ENCODE data around the gene CBY1. TPM values are rescaled to one million over a fixed set of nuclear protein-coding genes. Genes with fewer than 3 reads are reported as not detected.

The CBY1 gene
- total and polyA plus RNA-seq, 9 of the 15 experiments (the other 6 are each of a cell fraction or from before 2014, with no cell fraction given), result 5.7 to 19.7 (median 10.8) TPM

DNA sequence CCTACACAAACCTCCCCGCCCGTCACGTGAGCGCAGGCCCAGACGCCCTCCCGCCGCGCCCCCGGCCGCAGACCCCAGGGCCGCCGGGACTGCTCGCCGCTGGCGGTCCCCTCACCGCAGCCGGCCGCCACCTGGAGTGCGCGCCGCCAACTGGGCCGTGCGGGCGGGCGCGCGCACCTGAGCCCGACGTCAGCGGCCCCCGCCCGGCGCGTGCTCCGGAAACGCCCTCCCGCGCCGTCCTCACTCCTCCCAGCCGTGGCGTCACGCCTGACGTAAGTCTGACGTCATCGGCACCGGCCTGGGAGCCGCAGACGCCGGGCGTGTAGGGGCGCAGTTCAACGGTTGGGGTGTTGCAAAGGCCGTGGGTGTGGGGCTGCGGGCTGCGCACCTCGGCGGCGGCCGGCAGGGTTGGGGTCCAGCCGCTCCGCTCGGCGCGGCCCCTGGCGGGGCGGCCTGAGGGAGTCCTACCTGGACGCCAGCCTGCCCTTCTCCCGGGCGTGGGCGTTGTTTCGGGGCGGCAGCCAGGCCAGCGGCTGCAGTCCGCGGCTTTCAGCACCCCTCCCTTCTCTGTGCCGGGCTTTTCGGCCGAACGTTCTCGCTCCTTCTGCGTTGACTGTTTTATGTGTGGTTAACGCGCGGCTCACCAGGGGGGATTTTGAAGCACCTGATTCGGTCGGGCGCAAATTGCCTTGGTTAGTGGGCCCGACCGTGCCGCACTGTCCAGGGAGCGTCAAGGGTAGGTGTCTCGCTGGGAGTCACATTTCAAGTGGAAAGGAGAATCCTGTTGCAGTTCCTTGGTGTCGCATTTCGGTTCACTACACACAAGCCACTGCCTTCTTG, 44.6 kb downstream of the CBY1 start, which contains the start of gene JOSD1 (continued):
- TF ChIP-seq, protein P1, sequence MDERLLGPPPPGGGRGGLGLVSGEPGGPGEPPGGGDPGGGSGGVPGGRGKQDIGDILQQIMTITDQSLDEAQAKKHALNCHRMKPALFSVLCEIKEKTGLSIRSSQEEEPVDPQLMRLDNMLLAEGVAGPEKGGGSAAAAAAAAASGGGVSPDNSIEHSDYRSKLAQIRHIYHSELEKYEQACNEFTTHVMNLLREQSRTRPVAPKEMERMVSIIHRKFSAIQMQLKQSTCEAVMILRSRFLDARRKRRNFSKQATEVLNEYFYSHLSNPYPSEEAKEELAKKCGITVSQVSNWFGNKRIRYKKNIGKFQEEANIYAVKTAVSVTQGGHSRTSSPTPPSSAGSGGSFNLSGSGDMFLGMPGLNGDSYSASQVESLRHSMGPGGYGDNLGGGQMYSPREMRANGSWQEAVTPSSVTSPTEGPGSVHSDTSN (CRISPR knock-in tag; IDR thresholded peaks at IDR 0.05; ENCODE audit: low read depth), result no peak
- TF ChIP-seq, protein P1 (tag; conservative IDR thresholded peaks at IDR 0.05; ENCODE audit: low read depth), result no peak
- peak; percentile 85; the same call in 1 of the 2 replicates for TF ChIP-seq ZNF766 (CRISPR knock-in tag; conservative IDR thresholded peaks at IDR 0.05)
- no peak for TF ChIP-seq POLR2AphosphoS2 (IDR thresholded peaks at IDR 0.05; ENCODE audit: low read length)
- TF ChIP-seq SRSF3 (IDR thresholded peaks at IDR 0.05; ENCODE audit: insufficient read depth, low read length), result no peak
- TF ChIP-seq RB1 (IDR thresholded peaks at IDR 0.05; ENCODE audit: low read depth), result peak; percentile 85
- TF ChIP-seq ZNF354B (CRISPR knock-in tag; IDR thresholded peaks at IDR 0.05), result no peak
- no peak for TF ChIP-seq MAFK (IDR thresholded peaks at IDR 0.05; ENCODE audit: low read length)
- no peak for TF ChIP-seq PHF20 (IDR thresholded peaks at IDR 0.05; ENCODE audit: partially characterized antibody)
- TF ChIP-seq XRCC3 (IDR thresholded peaks at IDR 0.05), result no peak
- TF ChIP-seq ZNF778 (CRISPR knock-in tag; IDR thresholded peaks at IDR 0.05), result no peak
- peak; percentile 59; the same call in 1 of the 2 replicates for TF ChIP-seq ZNF263 (CRISPR knock-in tag; IDR thresholded peaks at IDR 0.05; ENCODE audit: borderline replicate concordance)
- no peak for TF ChIP-seq ESRRB (CRISPR knock-in tag; IDR thresholded peaks at IDR 0.05; ENCODE audit: borderline replicate concordance)
- TF ChIP-seq FIP1L1 (IDR thresholded peaks at IDR 0.05; ENCODE audit: low read depth, low read length, poor library complexity, severe bottlenecking), result peak; percentile 90
- no peak for TF ChIP-seq GTF2A2 (tag; IDR thresholded peaks at IDR 0.05)
- TF ChIP-seq NR2C2 (CRISPR knock-in tag; IDR thresholded peaks at IDR 0.05), result no peak
- TF ChIP-seq NR2C2 (tag; IDR thresholded peaks at IDR 0.05), result peak; percentile 19; the same call in 1 of the 2 replicates
- TF ChIP-seq, protein P2, sequence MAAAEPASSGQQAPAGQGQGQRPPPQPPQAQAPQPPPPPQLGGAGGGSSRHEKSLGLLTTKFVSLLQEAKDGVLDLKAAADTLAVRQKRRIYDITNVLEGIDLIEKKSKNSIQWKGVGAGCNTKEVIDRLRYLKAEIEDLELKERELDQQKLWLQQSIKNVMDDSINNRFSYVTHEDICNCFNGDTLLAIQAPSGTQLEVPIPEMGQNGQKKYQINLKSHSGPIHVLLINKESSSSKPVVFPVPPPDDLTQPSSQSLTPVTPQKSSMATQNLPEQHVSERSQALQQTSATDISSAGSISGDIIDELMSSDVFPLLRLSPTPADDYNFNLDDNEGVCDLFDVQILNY (CRISPR knock-in tag; IDR thresholded peaks at IDR 0.05), result no peak
- TF ChIP-seq RFX5 (IDR thresholded peaks at IDR 0.05; ENCODE audit: low read depth, low read length), result no peak
- TF ChIP-seq FOXJ2 (tag; IDR thresholded peaks at IDR 0.05), result no peak
- TF ChIP-seq ZFP1 (CRISPR knock-in tag; IDR thresholded peaks at IDR 0.05), result no peak
- no peak for TF ChIP-seq RBM14 (IDR thresholded peaks at IDR 0.05; ENCODE audit: borderline replicate concordance, insufficient read depth, low read depth, low read length)
- no peak for TF ChIP-seq ZSCAN32 (CRISPR knock-in tag; IDR thresholded peaks at IDR 0.05)
- no peak for TF ChIP-seq ZNF212 (CRISPR knock-in tag; IDR thresholded peaks at IDR 0.05)
- TF ChIP-seq ZKSCAN1 (IDR thresholded peaks at IDR 0.05; ENCODE audit: low read depth, low read length), result no peak
- TF ChIP-seq ILK (tag; IDR thresholded peaks at IDR 0.05; ENCODE audit: borderline replicate concordance, low read depth), result no peak
- TF ChIP-seq PTRF (tag; IDR thresholded peaks at IDR 0.05), result no peak
- no peak; the same call in 1 of the 2 replicates for TF ChIP-seq SP1 (CRISPR knock-in tag; IDR thresholded peaks at IDR 0.05)
